Body of pancreas (tissue), 4 donors: ENCODE measurements around the gene HSPBAP1.
"Not testable (repeated sequence)": the region's sequence is repeated elsewhere in the genome, so short reads cannot be mapped to it uniquely, and the experiment has no call there.

Experiments
- CTCF ChIP-seq, 7 experiments: fragments of 450-650 bp in 4 of 7; fragments of 200-600 bp in 3 of 7; sonication (generic) in 3 of 7; IDR thresholded peaks; one replicate each; pipeline ENCODE4 v1.5.1; 2016 to 2019; ENCODE audit warnings: antibody characterized with exemption in 7 of 7
- POLR2A ChIP-seq, 3 donors: fragments of 450-650 bp; IDR thresholded peaks; one replicate each; pipeline ENCODE4 v1.6.1; 2016; ENCODE audit warnings: antibody characterized with exemption in 3 of 3, mild to moderate bottlenecking in 2 of 3

- not testable (repeated sequence) for TF ChIP-seq CTCF, POLR2A (IDR thresholded peaks at IDR 0.05)
Observed at GRCh38 chr3:122710616-122711251, 82.9 kb downstream of the HSPBAP1 start.
